HL-60/S4 treated with phorbol 12-myristate 13-acetate at 8.2 ng/mL for 4 days and 3 days (cell line): ENCODE data around the gene MYOT.

Experiments
- in situ Hi-C: fragments of 300-500 bp; cut with MboI; formaldehyde crosslinking; loops from 2 replicates; pipeline ENCODE4 v1.15.0; 2022; ENCODE audit warnings: low sequenced_read_pairs

The MYOT gene

GRCh38 chr5:137901011-137901817 lies 33.6 kb downstream of the MYOT start:
- in situ Hi-C loops: no loop called here

DNA sequence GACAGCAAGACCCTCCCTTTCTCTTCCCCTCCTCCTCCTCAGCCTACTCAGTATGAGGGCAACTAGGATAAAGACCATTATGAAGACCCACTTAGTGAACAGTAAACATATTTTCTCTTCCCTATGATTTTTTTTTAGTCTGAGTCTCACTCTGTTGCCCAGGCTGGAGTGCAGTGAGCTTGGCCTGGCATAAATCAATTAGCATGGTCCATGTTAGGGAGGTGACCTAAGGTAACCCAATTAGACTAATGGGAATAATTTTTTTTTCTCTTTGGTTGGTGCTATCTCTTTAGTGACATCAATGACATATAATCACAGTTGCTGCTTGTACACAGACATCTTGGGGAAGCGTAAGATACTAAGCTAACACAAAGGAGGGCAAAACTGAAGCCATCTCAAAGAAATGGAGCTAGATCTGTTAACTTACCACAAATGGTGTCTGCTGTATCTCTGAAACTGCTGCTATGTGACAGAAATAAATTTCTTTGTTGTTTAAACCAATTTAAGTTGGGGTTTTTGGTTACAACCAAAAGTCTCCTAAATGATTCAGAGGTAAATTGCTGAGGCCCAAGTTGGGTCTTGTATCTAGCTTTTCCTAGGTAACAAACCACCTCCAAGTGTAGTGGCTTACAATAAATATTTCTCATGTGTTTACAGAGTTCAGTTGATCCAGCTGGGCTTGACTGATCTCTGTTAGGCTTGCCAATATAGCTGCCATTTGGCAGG lies 34.9 kb downstream of the MYOT start:
- in situ Hi-C loops: no loop called here

DNA sequence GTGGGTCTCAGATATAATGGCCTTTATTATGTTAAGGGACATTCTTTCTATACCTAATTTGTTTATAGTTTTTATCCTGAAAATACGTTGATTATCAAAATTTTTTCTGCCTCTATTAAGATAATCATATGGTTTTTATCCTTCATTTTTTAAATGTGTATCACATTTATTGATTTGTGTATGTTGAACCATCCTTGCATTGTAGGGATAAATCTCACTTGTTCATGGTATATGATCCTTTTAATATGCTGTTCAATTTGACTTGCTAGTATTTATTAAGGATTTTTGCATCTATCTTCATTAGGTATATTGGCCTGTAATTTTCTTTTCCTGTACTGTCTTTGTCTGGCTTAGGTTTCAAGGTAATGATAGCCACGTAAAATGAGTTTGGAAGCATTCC lies 47.1 kb downstream of the MYOT start:
- in situ Hi-C loops: no loop called here

DNA sequence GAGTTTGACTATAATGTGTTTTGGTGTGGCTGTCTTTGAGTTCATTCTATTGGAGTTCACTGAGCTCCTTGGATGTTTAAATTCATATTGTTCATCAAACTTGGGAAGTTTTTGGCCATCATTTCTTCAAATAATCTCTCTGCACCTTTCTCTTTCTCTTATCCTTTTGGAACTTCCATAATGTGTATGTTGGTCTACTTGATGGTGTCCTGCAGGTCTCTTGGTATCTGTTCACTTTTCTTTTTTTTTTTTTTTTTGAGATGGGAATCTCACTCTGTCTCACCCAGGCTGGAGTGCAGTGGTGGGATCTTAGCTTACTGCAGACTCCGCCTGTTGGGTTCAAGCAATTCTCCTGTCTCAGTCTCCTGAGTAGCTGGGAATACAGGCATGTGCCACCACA lies 49.3 kb downstream of the MYOT start:
- in situ Hi-C loops: no loop called here

GRCh38 chr5:137921931-137922330 lies 54.3 kb downstream of the MYOT start:
- in situ Hi-C loops: no loop called here

DNA sequence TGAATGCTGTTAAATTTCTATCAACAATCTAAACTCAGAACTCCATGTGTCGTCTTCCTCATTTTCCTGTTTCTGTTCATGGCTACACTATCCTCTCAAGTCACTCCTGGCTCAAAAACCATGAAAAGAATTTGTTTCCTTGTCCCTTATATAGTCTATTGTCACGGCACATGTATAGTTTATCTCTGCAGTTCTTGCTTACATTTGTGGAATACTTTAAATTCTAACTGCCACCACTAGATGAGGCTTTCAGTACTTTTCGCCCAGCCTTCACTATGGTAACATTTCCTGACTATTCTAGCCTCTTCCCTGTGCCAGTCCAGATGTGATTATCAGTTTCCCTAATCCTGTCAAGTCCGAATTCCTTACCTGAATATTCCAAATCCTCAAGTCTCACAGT lies 56.2 kb downstream of the MYOT start:
- in situ Hi-C loops: no loop called here

GRCh38 chr5:137932800-137933199 lies 65.1 kb downstream of the MYOT start:
- in situ Hi-C loops: no loop called here

- in situ Hi-C loops: no loop called here
These were observed 65.8 kb downstream of the MYOT start for GRCh38 chr5:137933491-137933911.

GRCh38 chr5:137935190-137935589 lies 67.5 kb downstream of the MYOT start:
- in situ Hi-C loops: no loop called here

DNA sequence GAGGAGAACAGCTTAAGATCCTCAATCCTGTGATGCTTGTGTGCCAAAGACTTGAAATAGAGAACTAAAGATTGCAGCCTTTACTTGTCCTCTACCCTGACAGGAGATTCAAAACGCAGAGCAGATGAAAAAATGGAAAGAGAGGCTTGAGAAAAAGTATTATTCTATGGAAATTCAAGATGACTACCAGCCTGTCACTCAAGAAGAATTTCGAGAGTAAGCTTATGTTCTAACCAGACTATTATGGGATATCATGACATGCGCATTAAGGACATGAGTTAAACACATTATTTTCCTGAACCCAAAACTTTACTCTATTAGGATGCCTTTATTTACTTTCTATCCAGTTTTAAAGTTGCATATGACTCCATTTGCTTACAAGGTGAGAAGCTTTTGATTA lies 68.0 kb downstream of the MYOT start:
- in situ Hi-C loops: no loop called here
